Measurements from ENCODE around the gene PRR36. TPM values are rescaled to one million over a fixed set of nuclear protein-coding genes. Genes with fewer than 3 reads are reported as not detected.
A peak's percentile ranks its signal among the peaks of the same experiment; 100 is the strongest.

Gene PRR36
- total RNA-seq, 4 donors from 2014 or later, result 0.35 to 0.85 TPM; not detected in 2

- no peak for TF ChIP-seq CTCF (IDR thresholded peaks at IDR 0.05)
- no peak for TF ChIP-seq POLR2A (IDR thresholded peaks at IDR 0.05)
- intact Hi-C loops (cut with DNase I; ENCODE audit: low total_unique reads), result no loop called here
- Histone ChIP-seq H3K4me3 (no peak within 1 kb of the TSS), H3K9me3 (no peaks in the 10 kb centered on the region), H3K27me3 (peaks cover 6 to 7% of the 10 kb centered on the region in 2 donors), H3K27ac (no peak within 1 kb of the TSS), H3K36me3 (no peaks in the 10 kb centered on the region), H3K4me1 (peaks cover 0 to 23% of the 10 kb centered on the region in 2 donors)
- peak in 1 of 2 donors; percentile 14 for DNase-seq
Measured at GRCh38 chr19:7914598-7915045, 40.4 kb upstream of the PRR36 start, which contains the start of gene TGFBR3L. Gene TGFBR3L (plus strand): TSS chr19:7914830.

GRCh38 chr19:7914099-7914498 lies 39.9 kb upstream of the PRR36 start:
- H3K27me3 ChIP-seq, result peaks cover 6 to 7% of the 10 kb centered on the region in 2 donors
- no peaks in the 10 kb centered on the region for H3K36me3 ChIP-seq
- DNase-seq, result no peak
- H3K27ac ChIP-seq, result no peak overlapping the region
- TF ChIP-seq POLR2A (IDR thresholded peaks at IDR 0.05) (no peak), CTCF (IDR thresholded peaks at IDR 0.05) (no peak)
- H3K4me1 ChIP-seq, result peaks cover 0 to 23% of the 10 kb centered on the region in 2 donors
- intact Hi-C loops (cut with DNase I; ENCODE audit: low total_unique reads), result no loop called here
- H3K4me3 ChIP-seq, result no peak overlapping the region
- H3K9me3 ChIP-seq, result no peaks in the 10 kb centered on the region

- Histone ChIP-seq H3K9me3 (no peaks in the 10 kb centered on the region), H3K27me3 (peaks cover 6 to 7% of the 10 kb centered on the region in 2 donors), H3K4me1 (peaks cover 0 to 23% of the 10 kb centered on the region in 2 donors), H3K4me3 (no peak overlapping the region), H3K27ac (no peak overlapping the region), H3K36me3 (no peaks in the 10 kb centered on the region)
- intact Hi-C loops (cut with DNase I; ENCODE audit: low total_unique reads), result no loop called here
- TF ChIP-seq POLR2A (IDR thresholded peaks at IDR 0.05) (no peak), CTCF (IDR thresholded peaks at IDR 0.05) (no peak)
- DNase-seq, result no peak
Measured at GRCh38 chr19:7913652-7914051, 39.5 kb upstream of the PRR36 start.

- Histone ChIP-seq H3K27me3 (peaks cover 6 to 7% of the 10 kb centered on the region in 2 donors), H3K36me3 (no peaks in the 10 kb centered on the region), H3K9me3 (no peaks in the 10 kb centered on the region), H3K4me1 (peaks cover 0 to 21% of the 10 kb centered on the region in 2 donors), H3K4me3 (no peak overlapping the region), H3K27ac (no peak overlapping the region)
- TF ChIP-seq POLR2A (IDR thresholded peaks at IDR 0.05), result no peak
- TF ChIP-seq CTCF (IDR thresholded peaks at IDR 0.05), result no peak
- peak in 1 of 2 donors; percentile 19 for DNase-seq
- intact Hi-C loops (cut with DNase I; ENCODE audit: low total_unique reads), result no loop called here
Measured at GRCh38 chr19:7912697-7913564, 38.7 kb upstream of the PRR36 start.

GRCh38 chr19:7912144-7912696 lies 38.0 kb upstream of the PRR36 start:
- H3K9me3 ChIP-seq, result no peaks in the 10 kb centered on the region
- intact Hi-C loops (cut with DNase I; ENCODE audit: low total_unique reads), result no loop called here
- H3K4me3 ChIP-seq, result no peak overlapping the region
- TF ChIP-seq CTCF (IDR thresholded peaks at IDR 0.05), result no peak
- TF ChIP-seq POLR2A (IDR thresholded peaks at IDR 0.05), result no peak
- peaks cover 6 to 7% of the 10 kb centered on the region in 2 donors for H3K27me3 ChIP-seq
- H3K4me1 ChIP-seq, result peaks cover 0 to 14% of the 10 kb centered on the region in 2 donors
- H3K36me3 ChIP-seq, result no peaks in the 10 kb centered on the region
- peak in 1 of 2 donors; percentile 17 for DNase-seq
- no peak overlapping the region for H3K27ac ChIP-seq

All from uterus (tissue), 4 donors.